Upper lobe of right lung (tissue), 1 donor: Measurements from ENCODE around the gene SLC6A6. TPM values are rescaled to one million over a fixed set of nuclear protein-coding genes. Genes with fewer than 3 reads are reported as not detected.

Experiments used
- ATAC-seq: fragments of 200-7000 bp; cut with Tn5 transposase; one replicate; pipeline ENCODE4 v1.9.1; 2020; ENCODE audit warnings: mild to moderate bottlenecking, moderate library complexity
- DNase-seq: peaks from one replicate; pipeline ENCODE4 v3.0.0-alpha.2; 2020
- H3K27ac ChIP-seq: fragments of 200-600 bp; one replicate; pipeline ENCODE4 v1.8.0; 2022
- H3K27me3 ChIP-seq: fragments of 200-600 bp; one replicate; pipeline ENCODE4 v1.8.0; 2022; ENCODE audit warnings: mild to moderate bottlenecking
- H3K36me3 ChIP-seq: fragments of 200-600 bp; one replicate; pipeline ENCODE4 v1.8.0; 2022
- H3K4me1 ChIP-seq: fragments of 200-600 bp; one replicate; pipeline ENCODE4 v1.8.0; 2022
- H3K4me3 ChIP-seq: fragments of 200-600 bp; one replicate; pipeline ENCODE4 v1.8.0; 2022; ENCODE audit warnings: mild to moderate bottlenecking
- H3K9me3 ChIP-seq: fragments of 200-600 bp; one replicate; pipeline ENCODE4 v1.8.0; 2022
- CTCF ChIP-seq: fragments of 200-600 bp; IDR thresholded peaks from one replicate; pipeline ENCODE4 v1.8.0; 2022; ENCODE audit warnings: antibody characterized with exemption
- intact Hi-C: fragments of 100-400 bp; cut with DNase I; formaldehyde crosslinking; loops from one replicate; pipeline ENCODE4 v1.11.0; 2022
- total RNA-seq: library from RNA; stranded (reverse); fragmentation: NEBNext Ultra II Directional; extraction: Animal tissue kit (Norgen Biotek cat#: 25700); gene quantifications from one replicate; pipeline ENCODE4 v1.2.1, GENCODE V29; 2021
- donor health status: DM: no; HTN: yes; CAD: no; lungs with severe emphysema.

The SLC6A6 gene
- total RNA-seq, 1 donor from 2014 or later: 54.3 TPM

- H3K27me3 ChIP-seq: no peaks in the 10 kb centered on the region
- no peak overlapping the region for H3K4me3 ChIP-seq
- H3K36me3 ChIP-seq: no peaks in the 10 kb centered on the region
- H3K9me3 ChIP-seq: no peaks in the 10 kb centered on the region
- no peak for DNase-seq
- no peak overlapping the region for H3K27ac ChIP-seq
- ATAC-seq: no peak
- H3K4me1 ChIP-seq: peaks cover 3% of the 10 kb centered on the region
- TF ChIP-seq CTCF: no peak
- intact Hi-C loops: no loop called here
Measured at GRCh38 chr3:14364580-14365292, 37.7 kb upstream of the SLC6A6 start.

- ATAC-seq (no peak), DNase-seq (no peak)
- Histone ChIP-seq H3K36me3 (no peaks in the 10 kb centered on the region), H3K27me3 (no peaks in the 10 kb centered on the region), H3K9me3 (no peaks in the 10 kb centered on the region), H3K4me1 (peaks cover 13% of the 10 kb centered on the region), H3K27ac (no peak overlapping the region), H3K4me3 (no peak overlapping the region)
- intact Hi-C loops: no loop called here
- TF ChIP-seq CTCF: no peak
Measured at GRCh38 chr3:14366248-14366647, 36.2 kb upstream of the SLC6A6 start.

GRCh38 chr3:14366915-14367823 is 35.2 kb upstream of the SLC6A6 start:
- no peaks in the 10 kb centered on the region for H3K36me3 ChIP-seq
- intact Hi-C loops: no loop called here
- no peak overlapping the region for H3K4me3 ChIP-seq
- DNase-seq (no peak), ATAC-seq (no peak)
- H3K9me3 ChIP-seq: no peaks in the 10 kb centered on the region
- no peak overlapping the region for H3K27ac ChIP-seq
- no peaks in the 10 kb centered on the region for H3K27me3 ChIP-seq
- TF ChIP-seq CTCF: no peak
- H3K4me1 ChIP-seq: peaks cover 22% of the 10 kb centered on the region

- Histone ChIP-seq H3K4me1 (peaks cover 28% of the 10 kb centered on the region), H3K9me3 (no peaks in the 10 kb centered on the region), H3K27ac (no peak overlapping the region), H3K27me3 (no peaks in the 10 kb centered on the region), H3K4me3 (no peak overlapping the region), H3K36me3 (no peaks in the 10 kb centered on the region)
- TF ChIP-seq CTCF: no peak
- ATAC-seq: no peak
- intact Hi-C loops: no loop called here
- DNase-seq: no peak
Measured at GRCh38 chr3:14368146-14368545, 34.3 kb upstream of the SLC6A6 start.

GRCh38 chr3:14368885-14369284 is 33.5 kb upstream of the SLC6A6 start:
- intact Hi-C loops: no loop called here
- ATAC-seq: no peak
- H3K9me3 ChIP-seq: no peaks in the 10 kb centered on the region
- no peak for TF ChIP-seq CTCF
- H3K36me3 ChIP-seq: no peaks in the 10 kb centered on the region
- H3K27ac ChIP-seq: no peak overlapping the region
- no peaks in the 10 kb centered on the region for H3K27me3 ChIP-seq
- no peak for DNase-seq
- peaks cover 36% of the 10 kb centered on the region for H3K4me1 ChIP-seq
- no peak overlapping the region for H3K4me3 ChIP-seq
